Brain microvascular endothelial cell (primary cell): Measurements from ENCODE around the gene VWA3A.
"Not testable (repeated sequence)": the region's sequence is repeated elsewhere in the genome, so short reads cannot be mapped to it uniquely, and the experiment has no call there.

Experiments used
- DNase-seq: peaks from one replicate; pipeline ENCODE4 v3.0.0-alpha.2; 2020
- H3K27ac ChIP-seq: fragments of 250-450 bp; sonication (Bioruptor Pico); 2 replicates; pipeline ENCODE4 v1.5.1; 2020; ENCODE audit warnings: mild to moderate bottlenecking, moderate library complexity
- H3K27me3 ChIP-seq: fragments of 250-450 bp; sonication (Bioruptor Pico); replicated peaks from 2 replicates; pipeline ENCODE4 v1.5.1; 2020; ENCODE audit warnings: mild to moderate bottlenecking
- H3K36me3 ChIP-seq: fragments of 250-450 bp; sonication (Bioruptor Pico); replicated peaks from 2 replicates; pipeline ENCODE4 v1.5.1; 2020; ENCODE audit warnings: mild to moderate bottlenecking
- H3K4me3 ChIP-seq: 2 replicates; pipeline ENCODE4 v1.5.1; 2011; ENCODE audit warnings: low read depth, mild to moderate bottlenecking, control low read depth, low read length, moderate library complexity
- CTCF ChIP-seq: IDR thresholded peaks from 2 replicates; pipeline ENCODE4 v1.5.1; 2011; ENCODE audit warnings: low read depth, mild to moderate bottlenecking, moderate library complexity, low read length, control low read depth, inconsistent platforms; ENCODE audit errors: missing control alignments
- in situ Hi-C: cut with HindIII; loops from 2 replicates; pipeline ENCODE4 v1.10.0; 2017; ENCODE audit warnings: low sequenced_read_pairs, low pct_ligation_motif_present

Gene VWA3A

GRCh38 chr16:22162656-22163009 is 70.3 kb downstream of the VWA3A start:
- no peak for TF ChIP-seq CTCF
- peaks cover 20% of the 10 kb centered on the region for H3K27me3 ChIP-seq

DNA sequence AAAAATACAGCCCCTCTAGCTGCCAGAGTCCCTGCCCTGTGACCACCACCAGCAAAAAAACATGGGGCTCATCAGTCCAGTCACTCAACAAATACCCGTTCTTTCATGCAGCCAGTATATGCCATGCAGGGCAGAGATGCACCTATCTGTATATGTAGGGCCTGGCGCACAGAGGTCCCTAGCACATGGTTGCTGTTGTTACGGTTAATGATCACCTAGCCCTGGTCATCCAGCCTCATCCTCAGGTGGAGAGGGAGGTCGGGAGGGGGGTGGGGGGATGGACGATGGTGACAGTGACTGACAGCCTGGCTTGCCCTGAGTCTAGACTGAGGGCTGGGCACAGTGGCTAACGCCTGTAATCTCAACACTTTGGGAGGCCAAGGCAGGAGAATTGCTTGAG is 71.5 kb downstream of the VWA3A start:
- H3K27me3 ChIP-seq: peaks cover 20% of the 10 kb centered on the region
- no peak for DNase-seq
- in situ Hi-C loops: no loop called here
- H3K27ac ChIP-seq: no peak overlapping the region
- H3K4me3 ChIP-seq: no peak overlapping the region
- no peak for TF ChIP-seq CTCF
- H3K36me3 ChIP-seq: no peaks in the 10 kb centered on the region

More at GRCh38 chr16:22162656-22163009, 70.3 kb downstream of the VWA3A start:
- in situ Hi-C loops: no loop called here
- no peak for DNase-seq
- no peak overlapping the region for H3K4me3 ChIP-seq
- no peak overlapping the region for H3K27ac ChIP-seq
- H3K36me3 ChIP-seq: no peaks in the 10 kb centered on the region

GRCh38 chr16:22164482-22164881 is 72.1 kb downstream of the VWA3A start:
- peaks cover 20% of the 10 kb centered on the region for H3K27me3 ChIP-seq
- in situ Hi-C loops: no loop called here

DNA sequence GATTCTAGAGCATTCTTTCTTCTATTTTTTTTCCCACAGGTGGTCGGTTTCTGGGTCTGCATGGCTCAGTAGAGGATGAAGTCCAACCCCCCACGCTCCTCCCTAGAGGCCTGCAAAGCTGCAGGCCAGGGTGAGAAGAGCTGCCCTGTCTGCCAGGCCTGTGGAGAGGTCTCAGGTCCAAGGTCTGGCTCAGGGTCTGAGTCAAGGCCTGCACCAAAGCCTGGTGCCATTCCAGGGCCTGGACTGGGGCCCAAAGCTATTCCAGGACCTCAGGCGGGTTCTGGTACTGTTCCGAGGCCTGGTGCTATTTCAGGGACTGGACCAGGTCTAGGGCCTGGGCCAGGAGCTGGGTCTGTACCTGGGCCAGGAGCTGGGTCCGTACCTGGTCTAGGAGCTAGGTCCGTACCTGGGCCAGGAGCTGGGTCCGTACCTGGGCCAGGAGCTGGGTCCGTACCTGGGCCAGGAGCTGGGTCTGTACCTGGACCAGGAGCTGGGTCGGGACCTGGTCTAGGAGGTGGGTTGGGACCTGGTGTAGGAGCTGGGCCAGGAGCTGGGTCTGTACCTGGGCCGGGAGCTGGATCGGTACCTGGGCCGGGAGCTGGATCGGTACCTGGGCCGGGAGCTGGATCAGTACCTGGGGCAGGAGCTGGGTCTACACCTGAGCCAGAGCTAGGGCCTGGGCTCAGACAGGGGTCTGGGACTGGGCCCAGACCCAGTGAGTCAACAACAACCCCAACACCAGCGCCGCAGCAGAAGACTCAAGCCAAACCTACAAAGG is 73.4 kb downstream of the VWA3A start:
- H3K27ac ChIP-seq: no peak overlapping the region
- H3K4me3 ChIP-seq: no peak overlapping the region
- no peak for DNase-seq
- TF ChIP-seq CTCF: no peak
- peaks cover 18% of the 10 kb centered on the region for H3K27me3 ChIP-seq
- no peaks in the 10 kb centered on the region for H3K36me3 ChIP-seq
- in situ Hi-C loops: no loop called here

More at GRCh38 chr16:22164482-22164881, 72.1 kb downstream of the VWA3A start:
- no peak for TF ChIP-seq CTCF
- DNase-seq: no peak
- Histone ChIP-seq H3K36me3 (no peaks in the 10 kb centered on the region), H3K4me3 (no peak overlapping the region), H3K27ac (no peak overlapping the region)

DNA sequence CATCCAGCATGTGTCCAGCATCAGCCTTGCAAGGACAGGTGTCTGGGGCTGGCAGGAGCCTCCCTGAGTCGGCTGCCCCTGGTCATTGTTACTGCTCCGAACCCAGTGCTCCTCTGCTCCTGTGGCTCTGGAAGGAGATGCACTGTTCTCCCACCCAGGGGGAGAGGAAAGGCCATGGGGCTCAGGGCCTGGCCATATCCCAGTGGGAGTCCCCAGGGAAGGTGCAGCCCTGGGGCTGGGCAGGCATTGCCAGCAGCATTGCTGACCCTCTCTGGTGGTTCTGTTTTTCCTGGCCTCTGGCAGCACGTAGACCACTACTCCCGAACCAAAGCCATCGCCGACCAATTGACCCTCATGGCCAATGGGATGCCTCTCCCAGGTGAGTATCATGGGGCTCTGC is 79.6 kb downstream of the VWA3A start:
- TF ChIP-seq CTCF: no peak
- no peaks in the 10 kb centered on the region for H3K27me3 ChIP-seq
- in situ Hi-C loops: no loop called here
- no peaks in the 10 kb centered on the region for H3K36me3 ChIP-seq
- H3K27ac ChIP-seq: no peak overlapping the region
- no peak overlapping the region for H3K4me3 ChIP-seq
- no peak for DNase-seq

- H3K27ac ChIP-seq, in situ Hi-C loops: not testable (repeated sequence)
Measured at GRCh38 chr16:22172642-22173041, 80.3 kb downstream of the VWA3A start.

More at GRCh38 chr16:22172642-22173041, 80.3 kb downstream of the VWA3A start:
- not testable (repeated sequence) for H3K36me3 ChIP-seq, DNase-seq, H3K4me3 ChIP-seq, H3K27me3 ChIP-seq
